Activated naive CD4-positive, alpha-beta T cell treated with anti-CD3 and anti-CD28 coated beads, Interleukin-2, amount 10 ng/mL, durations not matched to agents 7 days and 5 days (primary cell): ENCODE results near the gene MED12L.
"Not testable (repeated sequence)": the region's sequence is repeated elsewhere in the genome, so short reads cannot be mapped to it uniquely, and the experiment has no call there.

ENCODE experiments used
- CTCF ChIA-PET: fragments of 350-600 bp; sonication (Branson Sonifier 250); formaldehyde crosslinking; loops from one replicate; lab custom pipeline; 2021; ENCODE audit warnings: antibody characterized with exemption; lab: Charles Lee
- DNase-seq: peaks from one replicate; pipeline ENCODE4 v3.0.0-alpha.2; 2020
- H3K27ac Mint-ChIP-seq: one replicate; pipeline ENCODE4 v1.8.0; 2021; ENCODE audit warnings: mild to moderate bottlenecking, moderate library complexity, mixed read lengths
- H3K27me3 Mint-ChIP-seq: one replicate; pipeline ENCODE4 v1.8.0; 2021; ENCODE audit warnings: mild to moderate bottlenecking, mixed read lengths
- H3K36me3 Mint-ChIP-seq: one replicate; pipeline ENCODE4 v1.8.0; 2021; ENCODE audit warnings: mixed read lengths
- H3K4me1 Mint-ChIP-seq: one replicate; pipeline ENCODE4 v1.8.0; 2021; ENCODE audit warnings: mixed read lengths
- H3K4me3 Mint-ChIP-seq: one replicate; pipeline ENCODE4 v1.8.0; 2021; ENCODE audit warnings: mild to moderate bottlenecking, moderate library complexity, mixed read lengths
- H3K9me3 Mint-ChIP-seq: one replicate; pipeline ENCODE4 v1.8.0; 2021; ENCODE audit warnings: mixed read lengths

Gene MED12L

DNA sequence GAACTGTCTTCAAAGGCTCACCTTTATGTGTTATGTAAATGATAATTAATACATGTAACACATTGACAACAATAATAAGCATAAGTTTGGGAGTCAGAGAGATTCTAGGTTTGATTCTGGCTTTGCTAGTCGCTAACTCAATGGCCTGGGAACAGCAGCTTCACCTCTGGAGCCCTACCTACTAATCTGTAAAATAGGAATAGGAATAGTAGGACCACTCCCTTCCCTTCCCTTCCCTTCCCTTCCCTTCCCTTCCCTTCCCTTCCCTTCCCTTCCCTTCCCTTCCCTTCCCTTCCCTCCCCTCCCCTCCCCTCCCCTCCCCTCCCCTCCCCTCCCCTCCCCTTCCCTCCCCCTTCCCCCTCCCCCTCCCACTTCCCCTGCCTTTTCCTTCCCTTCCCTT lies 4.4 kb upstream of the MED12L start:
- H3K27me3 Mint-ChIP-seq, result peaks cover 53% of the 10 kb centered on the region
- H3K9me3 Mint-ChIP-seq, CTCF ChIA-PET, H3K4me3 Mint-ChIP-seq, H3K27ac Mint-ChIP-seq, H3K36me3 Mint-ChIP-seq, H3K4me1 Mint-ChIP-seq, DNase-seq: not testable (repeated sequence)

DNA sequence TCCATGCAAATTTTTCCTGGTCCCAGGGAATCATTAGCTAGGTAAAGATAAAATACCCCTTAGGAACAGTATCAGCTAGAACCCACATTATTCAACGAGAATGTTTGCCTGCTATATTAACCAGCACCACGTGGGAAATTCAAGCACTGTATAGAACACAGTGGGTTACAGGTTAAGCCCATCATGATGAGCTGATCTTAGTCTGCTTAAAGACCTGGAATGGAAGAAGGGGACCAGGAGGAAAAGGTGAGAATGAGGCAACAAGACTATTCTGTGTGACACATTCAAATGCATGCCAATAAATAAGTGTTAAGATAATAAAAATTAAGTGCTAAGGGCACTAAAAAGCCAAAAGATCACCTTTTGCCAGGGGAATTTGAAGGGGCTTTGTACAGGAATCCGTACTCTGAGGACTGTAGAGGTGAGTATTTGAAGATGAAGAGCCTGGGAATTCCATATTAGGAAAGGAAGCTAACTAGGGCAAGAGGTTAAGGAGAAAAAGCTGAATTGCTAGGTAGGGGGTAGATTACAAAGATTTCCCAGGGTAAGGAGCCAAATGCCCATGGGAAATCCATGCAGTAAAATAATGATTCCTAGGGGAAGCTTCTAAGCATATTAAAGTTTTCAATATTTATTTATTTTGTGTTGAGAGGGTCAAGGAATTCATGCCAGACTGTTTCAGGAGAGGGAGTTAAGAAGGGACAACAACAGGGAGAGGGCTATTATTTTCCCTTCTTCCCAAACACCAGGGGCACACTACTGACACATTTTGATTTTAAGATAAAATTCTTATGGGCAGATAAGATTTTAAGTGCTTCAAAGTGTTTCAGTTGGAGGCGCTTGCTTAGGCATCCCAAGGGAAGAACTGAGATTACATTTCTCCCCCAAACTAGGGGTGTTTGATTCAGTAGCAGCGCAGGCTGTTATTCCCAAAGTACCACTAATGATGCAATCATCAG lies 2.3 kb upstream of the MED12L start:
- H3K27me3 Mint-ChIP-seq, result peaks cover 74% of the 10 kb centered on the region
- peaks cover 14% of the 10 kb centered on the region for H3K4me1 Mint-ChIP-seq
- H3K9me3 Mint-ChIP-seq, result no peaks in the 10 kb centered on the region
- H3K36me3 Mint-ChIP-seq, result no peaks in the 10 kb centered on the region
- CTCF ChIA-PET, result interaction anchor here (1.0 kb wide), 1 partner anchor 12 kb away, joined by 3 read pairs; no protein-coding TSS in a partner anchor
- H3K27ac Mint-ChIP-seq, result no peak overlapping the region
- no peak for DNase-seq
- H3K4me3 Mint-ChIP-seq, result no peak overlapping the region

DNA sequence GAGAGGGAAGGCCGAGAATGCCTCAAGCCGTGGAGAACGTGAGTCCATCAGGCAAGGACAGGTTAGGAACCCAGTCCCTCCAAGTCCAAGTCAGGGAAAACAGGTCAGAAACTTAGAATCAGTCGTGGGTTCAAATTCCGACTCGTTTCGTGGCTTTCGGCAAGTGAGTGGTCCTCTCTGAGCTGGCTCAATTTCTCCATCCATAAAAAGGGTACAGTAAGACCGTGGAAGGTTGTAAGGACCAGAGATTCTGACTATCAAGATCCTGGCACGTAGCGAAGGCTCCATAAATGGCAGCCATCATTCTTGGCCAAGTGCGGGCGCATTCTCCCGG lies 604 bp upstream of the MED12L start:
- no peak overlapping the region for H3K27ac Mint-ChIP-seq
- CTCF ChIA-PET, result no interaction called here

DNA sequence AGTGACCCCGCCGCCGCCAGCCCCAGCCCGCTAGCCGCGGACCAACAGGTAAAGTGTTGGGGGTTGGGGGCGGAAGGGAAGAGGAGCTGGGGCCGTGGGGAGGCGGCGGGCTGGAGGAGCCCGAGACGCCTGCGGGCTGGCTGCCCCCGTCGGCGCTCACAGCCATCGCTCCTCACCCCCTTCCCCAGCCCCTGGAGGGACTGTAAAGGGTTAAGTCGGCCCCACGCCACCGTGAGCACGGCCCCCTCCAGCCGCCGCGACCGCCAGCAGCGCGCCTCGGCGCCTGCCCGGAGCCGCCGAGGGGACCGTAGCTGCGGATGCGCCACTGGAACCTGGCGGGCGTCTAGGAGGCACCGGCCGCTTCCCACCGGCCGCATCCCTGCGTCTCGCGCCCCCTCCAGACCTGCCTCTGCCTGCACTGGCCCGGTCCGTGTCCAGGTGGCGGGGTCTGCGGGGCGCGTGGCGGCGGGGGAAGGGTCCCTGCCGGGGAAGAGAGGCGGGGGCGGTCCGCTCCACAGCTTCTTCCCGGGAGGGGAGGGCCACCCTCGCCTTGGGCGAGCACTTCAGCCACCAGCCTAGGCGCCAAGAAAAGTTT lies 522 bp downstream of the MED12L start:
- H3K27me3 Mint-ChIP-seq, result peaks cover 73% of the 10 kb centered on the region
- H3K9me3 Mint-ChIP-seq, result no peaks in the 10 kb centered on the region
- peak overlapping the region; percentile 81 for H3K4me3 Mint-ChIP-seq
- CTCF ChIA-PET, result interaction anchor here (0.8 to 3.5 kb wide), 13 partner anchors 8 to 298 kb away, joined by 3 to 11 read pairs (median 4); no protein-coding TSS in a partner anchor
- DNase-seq, result peak; percentile 35
- H3K27ac Mint-ChIP-seq, result no peak overlapping the region
- H3K36me3 Mint-ChIP-seq, result no peaks in the 10 kb centered on the region
- peaks cover 14% of the 10 kb centered on the region for H3K4me1 Mint-ChIP-seq

More for the DNA sequence above, 604 bp upstream of the MED12L start:
- peak overlapping the region; percentile 58 for H3K4me3 Mint-ChIP-seq
- H3K27me3 Mint-ChIP-seq, result peaks cover 73% of the 10 kb centered on the region
- no peaks in the 10 kb centered on the region for H3K9me3 Mint-ChIP-seq
- no peaks in the 10 kb centered on the region for H3K36me3 Mint-ChIP-seq
- DNase-seq, result no peak
- H3K4me1 Mint-ChIP-seq, result peaks cover 14% of the 10 kb centered on the region

DNA sequence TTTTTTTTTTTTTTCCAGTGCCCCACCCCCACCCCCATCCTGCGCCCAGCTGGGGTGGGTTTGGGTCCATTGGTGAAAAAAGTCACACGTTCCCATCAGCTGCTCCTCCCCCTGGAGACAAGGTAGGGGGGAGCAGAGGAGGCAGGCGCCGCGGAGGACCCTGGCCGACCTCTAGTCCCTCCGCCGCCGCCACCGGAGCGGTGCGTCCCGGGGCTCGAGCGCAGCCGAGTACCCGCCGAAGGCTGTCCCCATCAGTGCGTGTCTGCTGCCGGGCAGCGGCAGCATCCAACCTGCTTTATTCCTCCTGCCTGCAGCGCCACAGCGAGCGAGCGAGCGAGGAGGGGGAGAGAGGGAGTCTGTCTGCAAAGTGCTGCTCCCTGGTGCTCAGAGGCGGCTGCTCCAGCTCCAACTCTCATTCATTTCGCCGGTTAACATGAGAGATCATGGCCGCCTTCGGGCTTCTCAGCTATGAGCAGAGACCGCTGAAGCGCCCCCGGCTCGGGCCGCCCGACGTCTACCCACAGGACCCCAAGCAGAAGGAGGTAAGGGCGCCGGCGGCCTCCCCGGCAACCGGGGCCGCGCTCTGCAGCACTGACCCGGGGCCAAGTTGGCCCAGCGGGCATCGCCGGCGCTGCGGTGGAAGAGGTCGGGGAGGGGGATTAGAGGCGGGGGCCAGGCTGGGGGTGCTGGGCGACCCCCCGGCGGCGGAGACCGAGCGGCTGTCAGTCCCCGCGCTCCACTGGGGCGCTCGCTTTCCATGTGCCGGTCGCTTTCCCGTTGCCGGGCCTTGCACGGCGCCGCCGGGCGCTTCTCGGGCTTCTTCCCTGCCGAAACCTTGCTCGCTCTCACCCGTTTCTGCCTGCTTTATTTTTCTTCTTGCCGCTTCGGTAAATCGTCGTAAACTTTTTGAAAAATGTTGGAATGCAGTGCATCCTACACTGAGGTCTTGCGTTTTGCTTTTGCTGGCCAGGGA lies 1.3 kb downstream of the MED12L start:
- Mint-ChIP-seq H3K9me3 (no peaks in the 10 kb centered on the region), H3K4me3 (peak overlapping the region; percentile 81), H3K4me1 (peaks cover 14% of the 10 kb centered on the region), H3K27ac (peak overlapping the region; percentile 39), H3K27me3 (peaks cover 67% of the 10 kb centered on the region), H3K36me3 (no peaks in the 10 kb centered on the region)
- peak; percentile 84 for DNase-seq
- CTCF ChIA-PET, result interaction anchor here (0.7 to 3.5 kb wide), 16 partner anchors 9 to 543 kb away, joined by 3 to 11 read pairs (median 4); no protein-coding TSS in a partner anchor

DNA sequence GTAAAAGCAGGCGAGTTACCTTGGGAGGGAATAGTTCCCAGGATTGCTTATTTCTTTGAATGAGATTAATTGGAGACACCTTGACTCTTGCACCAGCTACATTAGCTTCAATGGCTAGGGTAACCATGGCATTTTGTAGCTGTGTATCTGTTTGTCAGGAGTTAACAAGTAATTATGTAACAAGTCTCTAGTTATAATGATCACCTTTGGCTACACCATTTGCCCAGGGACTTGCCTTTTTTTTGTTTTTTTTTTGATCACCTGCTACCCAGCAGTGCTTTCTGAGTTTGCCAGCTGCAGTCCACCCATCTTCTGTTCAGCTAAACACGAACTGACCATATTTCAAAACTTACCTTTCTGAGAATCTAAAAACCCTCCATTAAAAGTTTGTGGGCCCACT lies 2.2 kb downstream of the MED12L start:
- Mint-ChIP-seq H3K4me3 (no peak overlapping the region), H3K9me3 (no peaks in the 10 kb centered on the region), H3K4me1 (peaks cover 14% of the 10 kb centered on the region), H3K27me3 (peaks cover 63% of the 10 kb centered on the region), H3K36me3 (no peaks in the 10 kb centered on the region), H3K27ac (no peak overlapping the region)
- no peak for DNase-seq
- CTCF ChIA-PET, result interaction anchor here (0.6 to 3.5 kb wide), 8 partner anchors 10 to 544 kb away, joined by 3 to 11 read pairs (median 3); no protein-coding TSS in a partner anchor

DNA sequence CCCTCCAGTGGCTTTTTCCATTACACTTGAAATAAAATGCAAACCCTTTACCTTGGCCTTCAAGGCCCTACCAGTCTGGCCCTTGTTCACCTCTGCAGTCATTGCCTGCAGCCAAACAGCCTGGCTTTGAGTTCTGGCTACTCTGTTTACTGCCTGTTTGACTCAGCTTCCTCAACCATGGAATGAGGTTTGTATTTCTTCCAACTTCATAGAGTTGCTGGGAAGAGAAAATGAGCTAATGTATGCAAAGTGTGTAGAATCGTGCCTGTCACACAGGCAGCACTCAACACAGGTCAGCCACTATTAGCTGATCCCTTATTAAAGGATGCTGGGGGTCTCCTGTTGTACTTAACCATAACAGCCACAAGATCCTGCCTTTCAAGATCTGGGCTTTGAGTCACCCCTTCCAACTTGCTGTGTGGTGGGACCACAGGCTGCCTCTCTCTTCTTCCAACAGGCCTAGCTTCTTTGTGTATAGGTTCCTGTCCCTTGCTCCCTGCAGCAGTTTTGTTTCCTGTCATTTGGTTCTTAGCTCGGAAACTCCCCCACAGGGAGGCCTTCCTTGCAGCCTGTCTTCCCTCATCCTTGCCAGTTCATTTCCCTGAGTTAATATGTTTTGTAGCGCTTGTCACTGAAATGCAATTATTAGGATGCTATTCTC lies 6.4 kb downstream of the MED12L start:
- CTCF ChIA-PET, result no interaction called here
- Mint-ChIP-seq H3K27me3 (peaks cover 55% of the 10 kb centered on the region), H3K27ac (no peak overlapping the region), H3K4me3 (no peak overlapping the region), H3K9me3 (no peaks in the 10 kb centered on the region), H3K36me3 (no peaks in the 10 kb centered on the region), H3K4me1 (peaks cover 3% of the 10 kb centered on the region)
- no peak for DNase-seq

DNA sequence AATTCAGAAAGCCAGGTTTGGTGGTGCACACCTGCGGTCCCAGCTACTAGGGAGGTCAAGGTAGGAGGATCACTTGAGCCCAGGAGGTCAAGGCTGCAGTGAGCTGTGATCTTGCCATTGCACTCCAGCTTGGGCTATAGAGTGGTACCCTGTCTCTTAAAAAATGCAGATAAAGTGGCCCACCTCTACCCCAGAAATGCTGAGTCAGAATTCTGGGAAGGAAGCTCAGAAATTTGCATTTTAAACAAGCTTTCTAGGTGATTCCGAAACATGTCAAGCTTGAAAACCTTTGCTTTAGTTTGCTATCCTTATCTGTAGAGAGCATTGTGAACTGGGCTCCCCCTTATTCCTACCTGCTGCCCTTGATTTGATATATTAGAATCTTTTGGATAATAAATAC lies 7.7 kb downstream of the MED12L start:
- H3K36me3 Mint-ChIP-seq, result no peaks in the 10 kb centered on the region
- no peak overlapping the region for H3K27ac Mint-ChIP-seq
- DNase-seq, result no peak
- CTCF ChIA-PET, result no interaction called here
- no peaks in the 10 kb centered on the region for H3K9me3 Mint-ChIP-seq
- no peak overlapping the region for H3K4me3 Mint-ChIP-seq
- peaks cover 48% of the 10 kb centered on the region for H3K27me3 Mint-ChIP-seq
- H3K4me1 Mint-ChIP-seq, result no peaks in the 10 kb centered on the region

DNA sequence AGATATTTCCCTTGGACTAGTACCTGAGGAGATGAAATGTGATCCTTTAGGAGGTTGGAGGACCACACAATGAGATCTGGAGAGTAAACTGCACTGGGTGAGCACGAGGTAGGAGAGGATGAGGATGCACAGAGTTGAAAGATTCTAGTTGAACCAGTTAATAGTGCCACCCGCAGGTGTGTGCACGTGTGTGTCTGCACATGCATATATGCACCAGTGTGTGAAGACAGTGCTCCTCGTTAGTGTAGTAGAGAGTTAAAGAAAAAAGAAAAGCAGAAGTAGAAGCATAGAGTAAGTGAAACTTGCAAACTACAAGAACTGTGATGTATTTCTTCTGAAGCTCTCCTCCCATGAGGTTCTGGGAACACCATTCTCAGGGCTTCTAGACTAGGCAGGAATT lies 8.4 kb downstream of the MED12L start:
- Mint-ChIP-seq H3K27ac (no peak overlapping the region), H3K27me3 (peaks cover 46% of the 10 kb centered on the region), H3K36me3 (no peaks in the 10 kb centered on the region), H3K4me1 (no peaks in the 10 kb centered on the region), H3K9me3 (no peaks in the 10 kb centered on the region), H3K4me3 (no peak overlapping the region)
- CTCF ChIA-PET, result interaction anchor here (1.2 kb wide), 2 partner anchors 10 to 28 kb away, joined by 3 read pairs; no protein-coding TSS in a partner anchor
- no peak for DNase-seq

DNA sequence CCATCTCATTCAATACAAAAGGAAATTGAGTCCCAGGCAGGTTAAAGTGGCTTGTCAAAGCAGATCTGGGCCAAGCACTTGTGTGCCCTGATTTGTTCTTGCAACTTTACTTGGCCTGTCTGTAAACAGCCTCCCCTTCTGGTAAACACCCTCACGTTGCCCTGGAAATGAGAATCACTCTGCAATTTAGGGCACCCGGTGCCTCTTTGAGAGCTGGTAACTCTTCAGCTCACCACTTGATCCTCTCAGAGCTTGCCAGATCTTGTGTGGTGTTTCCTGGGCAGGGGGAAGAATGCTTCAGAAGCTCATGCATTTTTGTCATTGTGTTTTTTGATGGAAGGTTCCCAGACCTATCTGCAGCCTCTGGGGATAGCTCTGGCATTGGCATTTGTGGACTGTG lies 11.3 kb downstream of the MED12L start:
- CTCF ChIA-PET, result interaction anchor here (0.6 to 2.2 kb wide), 4 partner anchors 10 to 71 kb away, joined by 3 to 7 read pairs (median 4); no protein-coding TSS in a partner anchor
- Mint-ChIP-seq H3K4me3 (no peak overlapping the region), H3K4me1 (no peaks in the 10 kb centered on the region), H3K27ac (no peak overlapping the region), H3K9me3 (no peaks in the 10 kb centered on the region), H3K36me3 (no peaks in the 10 kb centered on the region), H3K27me3 (peaks cover 54% of the 10 kb centered on the region)
- DNase-seq, result no peak

DNA sequence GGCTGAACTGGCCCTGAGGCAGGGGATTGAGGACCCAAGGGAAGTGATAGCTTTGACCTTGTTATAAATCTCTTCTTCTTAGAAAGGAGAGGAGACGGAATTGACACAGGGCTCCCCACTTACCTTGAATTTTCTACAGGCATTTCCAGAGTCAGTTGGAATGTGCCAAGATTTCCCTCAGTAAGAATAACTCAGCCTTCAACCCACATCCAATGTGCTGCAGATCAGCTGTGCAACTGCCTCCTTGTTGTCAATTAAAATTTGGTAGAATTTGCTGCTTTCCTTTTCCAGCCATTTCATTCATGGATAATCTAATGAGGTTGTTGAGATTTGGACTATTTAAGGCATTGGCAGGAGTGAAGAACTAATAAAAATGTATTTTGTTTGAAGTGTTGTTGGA lies 14.6 kb downstream of the MED12L start:
- no peaks in the 10 kb centered on the region for H3K36me3 Mint-ChIP-seq
- no peaks in the 10 kb centered on the region for H3K9me3 Mint-ChIP-seq
- H3K4me3 Mint-ChIP-seq, result no peak overlapping the region
- DNase-seq, result no peak
- CTCF ChIA-PET, result no interaction called here
- no peaks in the 10 kb centered on the region for H3K4me1 Mint-ChIP-seq
- H3K27me3 Mint-ChIP-seq, result peaks cover 43% of the 10 kb centered on the region
- no peak overlapping the region for H3K27ac Mint-ChIP-seq

DNA sequence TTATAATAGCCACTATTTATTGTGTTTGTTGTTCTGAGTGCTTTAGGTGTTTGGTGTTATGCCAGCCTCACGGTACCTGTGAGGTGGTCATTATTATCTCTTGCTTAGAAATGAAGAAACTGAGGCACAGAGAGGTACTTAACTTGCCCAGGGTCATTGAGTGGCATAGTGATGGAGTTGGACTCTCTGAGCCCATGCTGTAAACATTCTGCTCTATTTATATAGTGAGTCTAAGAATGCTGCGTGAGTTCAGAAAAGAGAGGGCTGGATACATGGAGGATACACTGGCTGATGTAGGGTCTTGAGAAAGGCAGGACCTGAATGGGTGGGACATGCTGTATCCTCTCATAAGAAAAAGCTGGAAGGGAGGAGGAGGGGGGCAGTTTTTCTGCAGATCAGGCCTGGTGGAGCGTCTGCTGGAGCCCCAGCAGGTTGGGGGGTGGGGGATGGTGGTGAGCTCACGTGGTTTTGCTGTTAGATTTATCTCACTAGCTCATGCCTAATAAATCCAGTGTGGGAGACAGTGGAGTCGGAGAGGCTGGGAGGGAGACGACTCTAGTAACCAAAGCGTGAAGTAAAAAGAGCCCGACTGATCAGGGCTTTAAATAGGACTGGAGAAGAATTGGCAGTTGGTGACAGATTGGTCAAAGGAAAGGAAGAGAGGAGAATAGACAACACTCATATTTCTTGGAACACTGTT lies 16.0 kb downstream of the MED12L start:
- CTCF ChIA-PET, result no interaction called here
- Mint-ChIP-seq H3K27ac (no peak overlapping the region), H3K4me1 (no peaks in the 10 kb centered on the region), H3K27me3 (peaks cover 36% of the 10 kb centered on the region), H3K4me3 (no peak overlapping the region), H3K36me3 (no peaks in the 10 kb centered on the region), H3K9me3 (no peaks in the 10 kb centered on the region)
- DNase-seq, result no peak

DNA sequence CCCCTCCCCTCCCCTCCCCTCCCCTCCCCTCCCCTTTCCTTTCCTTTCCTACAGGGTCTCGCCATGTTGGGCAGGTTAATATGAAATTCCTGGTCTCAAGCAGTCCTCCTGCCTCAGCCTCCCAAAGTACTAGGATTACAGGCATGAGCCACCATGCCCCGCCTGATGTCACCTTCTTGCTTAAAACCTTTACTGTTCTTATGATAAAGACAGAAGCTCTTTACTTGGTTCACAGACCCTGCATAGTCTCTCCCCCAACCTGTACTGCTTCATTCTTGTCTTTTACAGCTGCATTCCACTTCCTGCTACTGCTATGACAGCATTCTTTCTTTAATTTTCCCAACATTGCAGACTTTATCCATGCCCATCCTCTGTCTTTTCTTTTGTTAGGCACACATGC lies 20.8 kb downstream of the MED12L start:
- no peaks in the 10 kb centered on the region for H3K9me3 Mint-ChIP-seq
- CTCF ChIA-PET, result no interaction called here
- H3K27me3 Mint-ChIP-seq, result peaks cover 11% of the 10 kb centered on the region
- no peak overlapping the region for H3K27ac Mint-ChIP-seq
- H3K4me3 Mint-ChIP-seq, result no peak overlapping the region
- H3K36me3 Mint-ChIP-seq, result no peaks in the 10 kb centered on the region
- DNase-seq, result no peak
- no peaks in the 10 kb centered on the region for H3K4me1 Mint-ChIP-seq
